A204.1 (cell line): ENCODE data around the gene ITGB1.
A peak's percentile ranks its signal among the peaks of the same experiment; 100 is the strongest.
"Not testable (repeated sequence)": the region's sequence is repeated elsewhere in the genome, so short reads cannot be mapped to it uniquely, and the experiment has no call there.

ENCODE experiments used
- FAIRE-seq: peaks from 2 replicates; lab custom pipeline; 2012; peaks lifted over from hg19 to GRCh38; lab: Jason Lieb, UNC

The ITGB1 gene

DNA sequence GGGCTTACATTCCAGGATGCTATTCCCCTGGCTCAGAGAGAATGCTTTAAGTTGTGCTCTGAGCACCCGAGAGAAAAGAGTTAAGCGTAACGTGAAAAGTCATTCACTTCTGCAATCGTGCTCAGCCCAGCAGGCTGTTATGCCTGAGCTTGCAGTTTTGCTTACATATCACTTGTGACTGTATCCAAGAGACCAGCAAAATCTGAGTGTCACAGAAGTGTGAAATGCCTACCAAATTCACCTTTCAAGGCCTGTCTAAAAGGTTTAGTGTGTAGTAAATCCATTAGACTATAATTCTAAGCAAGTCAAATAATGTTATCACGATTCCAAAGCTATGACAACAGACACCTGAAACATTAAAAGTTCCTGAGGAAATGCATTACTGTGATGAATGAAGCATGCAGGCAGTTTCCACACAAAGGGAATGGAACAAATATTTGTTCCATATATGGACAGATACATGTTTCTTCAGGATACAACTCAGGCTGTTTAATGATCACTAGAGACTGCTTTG is 20.1 kb downstream of the ITGB1 start:
- FAIRE-seq, result no peak

DNA sequence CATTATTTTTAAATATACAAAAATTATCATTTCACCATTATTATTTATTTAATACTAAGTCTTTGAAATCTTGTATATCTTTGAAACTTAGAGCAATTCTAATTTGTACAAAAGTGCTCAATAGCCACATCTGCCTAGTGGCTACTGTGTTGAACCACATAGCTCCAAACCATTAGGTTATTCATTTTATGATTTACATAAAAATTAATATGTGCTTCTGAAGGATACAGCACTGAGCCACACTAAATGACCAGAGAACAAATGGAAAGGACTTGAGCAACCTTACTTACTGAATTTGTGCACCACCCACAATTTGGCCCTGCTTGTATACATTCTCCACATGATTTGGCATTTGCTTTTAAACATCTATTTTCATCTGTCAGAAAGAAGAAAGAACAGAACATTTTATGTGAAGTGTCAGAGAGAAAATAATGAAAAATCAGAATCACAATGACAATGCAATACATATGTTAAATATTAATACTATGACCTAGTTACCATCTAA is 25.8 kb downstream of the ITGB1 start:
- FAIRE-seq, result peak; percentile 70

DNA sequence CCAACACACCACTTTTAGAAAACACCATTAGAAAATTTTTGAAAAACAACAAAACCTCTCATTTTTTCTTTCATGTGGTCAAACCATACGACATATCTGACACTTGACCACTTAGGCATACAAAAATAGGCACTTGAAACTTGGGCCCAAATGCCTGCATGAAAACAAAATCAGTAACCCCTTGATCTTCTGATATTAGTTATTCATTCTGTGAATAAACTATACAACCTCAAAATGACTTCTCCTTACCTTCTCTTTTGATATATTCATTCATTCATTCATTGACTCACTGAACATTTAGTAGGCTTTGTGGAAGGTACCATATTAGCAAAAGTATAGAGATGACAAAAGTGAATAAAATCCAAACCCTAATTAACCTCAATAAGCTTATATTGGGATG is 26.4 kb downstream of the ITGB1 start:
- no peak for FAIRE-seq

DNA sequence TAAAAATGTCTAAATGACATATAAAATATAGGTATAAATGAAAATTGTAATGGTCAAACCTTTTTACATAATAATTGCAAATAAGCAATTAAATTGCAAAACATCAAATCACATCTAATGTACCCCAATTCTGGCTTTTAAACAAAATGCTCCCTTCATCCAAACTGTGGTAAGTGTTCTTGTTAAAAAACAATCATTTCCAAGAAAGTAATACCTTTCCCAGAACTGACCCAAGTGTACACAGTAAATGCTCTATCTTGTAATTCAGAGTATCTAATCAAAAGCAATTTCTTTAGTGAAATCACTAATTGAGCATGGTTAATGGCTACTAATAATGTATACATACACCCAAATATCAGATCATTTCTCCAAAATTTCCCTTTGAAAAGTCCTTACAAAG is 28.0 kb downstream of the ITGB1 start:
- no peak for FAIRE-seq

DNA sequence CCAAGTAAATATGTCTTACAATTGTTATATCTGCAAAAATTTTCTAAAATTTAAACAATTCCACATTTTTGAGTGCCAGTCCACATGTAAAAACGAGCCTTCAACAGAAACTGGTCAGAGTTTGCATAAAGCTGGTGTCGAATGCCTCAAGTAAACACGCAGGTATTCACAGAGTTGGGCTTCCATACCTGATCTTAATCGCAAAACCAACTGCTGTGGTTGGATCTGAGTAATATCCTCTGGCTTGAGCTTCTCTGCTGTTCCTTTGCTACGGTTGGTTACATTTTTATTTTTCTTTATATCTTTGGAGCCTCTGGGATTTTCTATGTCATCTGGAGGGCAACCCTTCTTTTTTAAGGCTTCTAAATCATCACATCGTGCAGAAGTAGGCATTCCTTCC is 28.4 kb downstream of the ITGB1 start:
- no peak for FAIRE-seq

DNA sequence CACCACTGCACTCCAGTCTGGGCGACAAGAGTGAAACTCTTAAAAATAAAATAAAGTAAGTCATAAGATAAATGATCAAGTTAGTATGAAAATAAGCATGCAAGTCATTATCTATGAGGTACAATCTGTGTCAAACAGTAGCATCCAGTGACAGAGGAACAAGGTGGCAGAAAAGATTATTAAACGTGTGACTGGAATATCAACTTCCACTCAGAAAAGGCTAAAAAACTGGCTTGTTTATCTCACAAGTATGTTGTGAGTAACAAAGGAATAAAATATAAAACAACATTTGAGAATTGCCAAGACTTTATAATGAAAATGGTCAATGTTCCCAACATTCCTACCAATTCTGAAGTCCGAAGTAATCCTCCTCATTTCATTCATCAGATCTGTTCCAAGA is 30.3 kb downstream of the ITGB1 start:
- no peak for FAIRE-seq

DNA sequence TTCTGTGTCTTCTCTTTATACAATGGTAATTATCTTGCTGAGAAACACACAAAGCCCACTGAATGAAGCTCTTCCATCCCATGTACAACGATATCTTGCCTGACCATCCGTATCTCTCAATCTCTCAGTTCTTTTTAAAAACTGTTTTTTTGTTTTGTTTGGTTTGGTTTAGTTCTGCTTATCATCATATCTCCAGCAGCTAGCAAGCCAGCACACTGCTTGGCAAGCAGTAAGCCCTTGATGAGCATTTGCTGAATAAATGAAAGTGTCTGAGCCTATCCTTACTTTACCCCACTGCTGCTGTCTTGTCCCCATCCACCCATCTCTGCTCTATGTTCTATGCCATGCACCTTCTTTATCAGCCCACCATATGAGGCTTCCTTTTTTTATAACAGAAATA is 34.2 kb downstream of the ITGB1 start:
- FAIRE-seq, result no peak

DNA sequence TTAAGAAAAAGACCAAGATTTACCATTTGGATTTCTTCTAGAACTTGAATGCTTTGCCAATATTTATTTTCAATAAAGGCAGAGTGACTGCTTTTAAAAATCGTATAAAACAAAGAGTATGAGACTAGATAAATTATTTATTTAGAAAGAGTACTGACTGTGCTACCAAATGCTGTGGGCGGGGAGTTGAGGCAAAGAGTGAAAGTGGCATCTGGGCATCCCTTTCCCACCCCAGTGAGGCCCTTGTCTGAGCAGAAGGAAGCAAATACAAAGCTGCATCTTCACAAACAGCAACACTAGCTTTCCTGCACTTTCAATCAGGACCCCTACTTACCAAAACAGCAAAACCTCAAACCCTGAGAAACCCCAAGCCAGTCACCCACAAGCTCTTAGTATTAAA is 34.9 kb downstream of the ITGB1 start:
- FAIRE-seq, result no peak

DNA sequence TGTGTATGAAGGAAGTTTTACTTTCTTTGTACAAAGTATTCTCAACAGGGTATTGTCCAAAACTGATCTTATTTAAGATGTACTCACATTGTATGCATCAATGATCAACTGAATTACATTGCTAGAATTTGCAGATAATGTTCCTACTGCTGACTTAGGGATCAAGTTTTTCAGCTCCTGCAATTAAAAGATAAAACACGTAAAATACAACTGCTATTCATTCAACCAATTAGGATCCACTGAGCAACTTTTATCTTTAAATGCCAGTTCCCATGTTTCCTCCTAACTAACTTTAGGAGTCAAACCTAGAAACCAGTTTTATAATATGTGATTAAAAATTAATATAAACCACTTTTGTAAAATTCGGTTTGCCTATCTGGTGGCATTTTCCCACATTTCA is 35.9 kb downstream of the ITGB1 start:
- FAIRE-seq, result no peak

DNA sequence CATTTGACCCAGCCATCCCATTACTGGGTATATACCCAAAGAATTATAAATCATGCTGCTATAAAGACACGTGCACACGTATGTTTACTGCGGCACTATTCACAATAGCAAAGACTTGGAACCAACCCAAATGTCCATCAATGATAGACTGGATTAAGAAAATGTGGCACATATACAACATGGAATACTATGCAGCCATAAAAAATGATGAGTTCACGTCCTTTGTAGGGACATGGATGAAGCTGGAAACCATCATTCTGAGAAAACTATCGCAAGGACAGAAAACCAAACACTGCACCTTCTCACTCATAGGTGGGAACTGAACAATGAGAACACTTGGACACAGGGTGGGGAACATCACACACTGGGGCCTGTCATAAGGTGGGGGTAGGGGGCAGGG is 40.2 kb downstream of the ITGB1 start:
- FAIRE-seq, result not testable (repeated sequence)

DNA sequence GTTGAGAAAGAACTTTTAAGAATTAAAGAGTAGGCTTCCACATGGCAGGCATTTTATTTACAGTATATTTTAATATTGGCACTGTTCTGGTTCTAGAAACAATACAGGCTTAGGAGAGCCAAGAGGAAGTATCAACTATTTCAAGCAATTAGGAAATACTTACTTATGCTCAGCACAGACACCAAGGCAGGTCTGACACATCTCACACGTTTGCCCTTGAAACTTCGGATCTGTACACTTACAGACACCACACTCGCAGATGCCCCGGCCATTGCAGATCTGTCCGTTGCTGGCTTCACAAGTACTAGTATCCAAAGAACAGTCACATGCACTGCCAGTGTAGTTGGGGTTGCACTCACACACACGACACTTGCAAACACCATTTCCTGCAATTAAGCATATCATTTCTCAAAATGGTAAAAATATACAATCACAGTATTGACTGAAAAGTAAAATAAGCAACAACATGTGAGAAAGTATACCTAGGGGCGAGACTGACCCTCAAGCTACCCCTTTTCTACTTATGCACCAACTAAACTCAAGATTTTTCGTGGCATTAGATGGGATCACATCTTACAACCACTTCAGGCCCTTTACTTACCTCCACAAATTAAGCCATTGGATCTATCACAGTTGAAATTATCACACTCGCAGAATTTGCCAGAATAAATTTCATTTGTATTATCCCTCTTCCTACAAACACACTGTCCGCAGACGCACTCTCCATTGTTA is 46.6 kb downstream of the ITGB1 start:
- no peak for FAIRE-seq

DNA sequence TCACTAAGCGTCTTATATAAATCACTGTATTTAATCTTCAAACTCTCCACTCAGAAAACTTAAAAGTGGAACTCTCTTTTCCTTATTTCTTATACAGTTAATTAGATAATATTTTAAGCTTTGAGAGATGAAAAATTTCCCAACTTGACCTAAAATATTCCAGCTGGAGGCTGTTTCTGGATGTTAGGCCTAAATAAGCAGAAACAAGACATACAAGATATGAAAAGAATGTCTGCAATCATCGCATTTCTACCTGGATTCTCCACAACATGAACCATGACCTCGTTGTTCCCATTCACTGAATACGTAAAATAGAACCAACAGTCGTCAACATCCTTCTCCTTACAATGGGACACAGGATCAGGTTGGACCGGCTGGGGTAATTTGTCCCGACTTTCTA is 48.1 kb downstream of the ITGB1 start:
- not testable (repeated sequence) for FAIRE-seq

DNA sequence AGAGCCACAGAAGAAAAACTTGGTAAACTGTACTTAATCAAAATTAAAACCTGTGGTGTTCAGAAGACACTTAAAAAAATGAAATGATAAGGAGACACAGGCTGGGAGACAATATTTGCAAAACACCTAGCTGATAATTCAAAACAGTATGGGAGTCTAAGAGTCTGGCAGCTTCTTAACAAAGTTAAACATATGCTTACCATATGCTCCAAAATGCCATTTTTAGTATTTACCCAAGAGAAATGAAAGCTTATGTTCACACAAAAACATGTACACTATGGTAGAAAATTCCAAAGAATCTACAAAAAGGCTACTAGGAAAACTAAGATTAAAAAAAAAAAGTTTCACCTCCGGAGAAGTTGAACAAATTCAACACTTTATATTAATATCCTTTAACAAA is 48.6 kb downstream of the ITGB1 start:
- FAIRE-seq, result no peak

DNA sequence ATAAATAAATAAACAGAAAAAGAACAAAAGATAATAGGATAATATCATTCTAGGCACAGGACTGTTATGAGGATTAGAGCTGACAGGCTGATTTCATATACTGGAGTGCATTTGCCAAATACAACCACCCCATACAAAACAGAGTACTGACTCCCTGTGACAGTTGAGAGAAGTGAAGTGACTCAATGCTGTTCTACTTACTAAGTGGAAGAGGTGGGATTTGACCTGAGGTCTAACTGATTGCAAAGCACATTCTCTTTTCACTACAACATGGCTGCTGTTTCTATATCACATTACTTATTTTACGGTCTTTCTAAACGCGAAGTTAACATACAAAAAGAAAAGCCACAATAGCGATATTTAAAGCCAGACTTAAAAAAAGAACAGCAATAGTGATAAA is 51.4 kb downstream of the ITGB1 start:
- no peak for FAIRE-seq

DNA sequence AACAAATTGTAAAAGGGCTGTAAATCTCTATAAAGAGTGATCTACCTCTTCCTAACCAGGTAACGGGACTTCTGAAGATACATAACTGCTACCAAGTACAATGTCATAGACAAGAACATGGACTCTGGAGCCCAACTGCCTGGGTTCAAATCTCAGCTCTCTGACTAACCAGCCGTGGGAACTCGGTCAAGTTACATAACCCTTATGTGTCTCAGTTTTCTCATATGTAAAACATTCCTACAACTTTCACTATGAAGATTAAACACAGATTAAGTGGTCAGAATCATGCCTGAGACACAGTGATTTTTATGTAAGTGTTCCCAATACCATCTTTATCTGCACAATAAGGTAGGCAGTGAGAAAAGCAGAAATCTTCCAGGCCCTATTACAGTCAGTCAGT is 52.6 kb downstream of the ITGB1 start:
- no peak for FAIRE-seq

DNA sequence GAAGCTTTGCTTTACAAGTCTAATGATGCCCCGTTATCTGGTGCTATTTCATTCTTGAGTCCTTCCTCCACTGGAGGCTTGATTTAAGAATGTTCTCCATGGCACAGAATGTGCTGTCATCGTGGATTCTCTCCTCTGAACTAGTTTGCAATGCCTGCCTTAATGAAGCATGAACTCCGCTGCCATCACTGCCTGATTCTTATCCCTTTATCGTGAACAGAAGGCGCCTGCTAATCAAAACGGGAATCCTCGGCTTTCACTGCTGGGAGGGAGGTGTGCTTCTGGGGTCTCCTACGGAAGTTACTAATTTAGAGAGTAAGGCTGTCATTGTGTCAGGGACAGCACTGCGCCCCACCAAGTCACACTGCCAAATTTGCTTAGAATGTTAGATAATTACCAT is 56.2 kb downstream of the ITGB1 start:
- FAIRE-seq, result no peak

DNA sequence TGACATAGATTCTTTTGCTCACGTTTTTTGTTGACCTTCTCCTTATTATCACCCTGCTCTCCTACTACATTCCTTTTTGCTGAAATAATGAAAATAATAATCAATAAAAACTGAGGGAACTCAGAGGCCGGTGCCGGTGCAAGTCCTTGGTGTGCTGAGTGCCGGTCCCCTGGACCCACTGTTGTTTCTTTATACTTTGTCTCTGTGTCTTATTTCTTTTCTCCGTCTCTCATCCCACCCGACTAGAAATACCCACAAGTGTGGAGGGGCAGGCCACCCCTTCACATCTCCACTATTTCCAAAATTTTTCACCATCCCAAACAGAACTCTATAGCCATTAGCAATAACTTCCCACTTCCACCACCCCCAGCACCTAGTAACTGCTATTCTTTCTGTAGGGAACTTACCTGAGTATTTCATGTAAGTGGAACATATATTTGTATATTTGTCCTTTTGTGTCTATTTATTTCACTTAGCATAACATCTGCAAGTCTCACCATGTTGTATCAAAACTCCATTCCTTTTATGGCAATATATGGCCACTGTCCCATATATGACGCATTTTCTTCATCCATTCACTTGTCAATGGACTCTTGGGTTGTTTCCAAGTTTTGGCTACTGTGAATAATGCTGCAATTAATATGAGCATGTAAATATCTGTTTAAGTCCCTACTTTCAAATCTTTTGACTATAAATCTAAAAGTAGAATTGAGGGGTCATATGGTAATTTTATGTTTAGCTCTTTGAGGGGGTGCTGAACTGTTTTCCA is 62.6 kb downstream of the ITGB1 start:
- FAIRE-seq, result not testable (repeated sequence)

DNA sequence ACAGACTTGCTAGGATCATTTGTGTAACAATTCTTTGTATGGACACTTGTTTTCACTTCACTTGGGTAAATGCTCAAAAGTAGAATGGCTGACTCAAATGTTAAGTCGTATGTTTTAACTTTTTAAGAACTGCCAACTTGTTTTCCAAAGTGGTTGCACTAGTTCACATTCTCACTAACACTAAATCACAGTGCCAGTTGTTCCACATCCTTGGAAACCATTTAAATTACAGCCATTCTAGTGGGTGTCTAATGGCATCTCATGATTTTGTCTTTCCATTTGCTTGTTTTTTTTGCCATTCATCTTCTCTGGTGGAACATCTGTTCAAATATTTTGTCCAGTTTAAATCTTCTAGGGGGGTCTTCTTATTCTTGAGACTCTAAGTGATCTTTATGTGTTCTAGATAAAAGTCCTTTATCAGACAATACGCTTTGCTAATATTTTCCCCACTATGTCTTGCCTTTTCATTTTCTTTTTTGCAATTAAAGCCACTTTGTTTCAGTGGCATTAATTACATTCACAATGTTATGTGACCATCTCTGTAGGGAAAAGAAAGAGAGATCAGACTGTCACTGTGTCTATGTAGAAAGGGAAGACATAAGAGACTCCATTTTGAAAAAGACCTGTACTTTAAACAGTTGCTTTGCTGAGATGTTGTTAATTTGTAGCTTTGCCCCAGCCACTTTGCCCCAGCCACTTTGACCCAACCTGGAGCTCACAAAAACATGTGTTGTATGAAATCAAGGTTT is 63.9 kb downstream of the ITGB1 start:
- FAIRE-seq, result no peak

DNA sequence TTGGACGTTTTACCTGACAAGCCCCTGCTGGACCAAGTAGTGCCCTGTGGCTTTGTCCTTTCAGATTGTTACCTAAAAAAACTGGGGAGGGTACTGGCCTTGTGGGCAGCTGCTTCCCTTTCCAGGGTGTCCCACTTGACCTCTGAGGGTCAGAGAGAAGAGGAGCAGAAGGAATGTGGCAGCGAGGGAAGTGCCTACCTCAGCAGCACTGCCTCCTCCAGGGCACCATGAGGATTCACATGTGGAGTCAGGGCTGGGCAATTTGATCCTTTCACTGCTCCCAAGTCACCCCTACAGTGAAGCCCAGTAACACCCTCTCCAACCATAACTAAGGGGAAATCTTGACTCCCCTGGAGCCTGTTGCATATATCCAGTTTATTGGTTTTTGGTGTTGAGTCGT is 64.6 kb downstream of the ITGB1 start:
- FAIRE-seq, result no peak

DNA sequence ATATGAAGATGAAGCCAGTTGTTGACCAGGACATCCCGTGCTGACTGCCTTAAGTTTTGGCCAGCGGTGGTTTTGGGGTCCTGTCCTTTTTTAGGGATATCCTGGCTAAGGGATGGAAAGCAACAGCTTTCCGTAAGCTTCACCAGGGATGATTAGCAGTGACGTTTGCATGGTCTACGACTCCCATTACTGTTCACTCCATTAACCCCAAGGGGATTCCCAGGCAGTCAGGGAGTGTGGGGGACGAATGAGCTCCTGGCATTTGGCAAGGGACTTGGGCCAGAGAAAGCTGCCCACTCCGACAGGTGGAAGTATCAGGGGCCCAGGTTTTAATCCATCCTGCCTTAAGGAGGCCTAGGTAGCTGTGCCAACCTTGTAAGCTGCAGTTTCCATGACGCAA is 66.8 kb downstream of the ITGB1 start:
- FAIRE-seq, result no peak

DNA sequence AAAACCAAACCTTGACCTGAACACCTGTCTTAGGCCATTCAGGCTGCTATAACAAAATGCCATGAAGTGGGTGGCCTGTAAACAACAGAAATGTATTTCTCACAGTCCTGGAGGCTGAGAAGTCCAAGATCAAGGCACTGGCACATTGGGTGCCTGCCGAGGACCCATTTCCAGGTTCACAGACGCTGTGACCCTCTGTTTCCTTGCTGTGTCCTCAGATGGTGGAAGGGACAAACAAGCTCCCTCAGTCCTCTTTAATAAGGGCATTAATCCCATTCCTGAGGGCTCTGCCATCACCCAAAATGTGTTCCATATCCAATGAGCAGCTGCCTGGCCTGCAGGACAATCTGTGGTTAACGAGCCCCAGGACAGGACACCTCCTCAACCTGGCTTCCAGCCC is 67.6 kb downstream of the ITGB1 start:
- no peak for FAIRE-seq

DNA sequence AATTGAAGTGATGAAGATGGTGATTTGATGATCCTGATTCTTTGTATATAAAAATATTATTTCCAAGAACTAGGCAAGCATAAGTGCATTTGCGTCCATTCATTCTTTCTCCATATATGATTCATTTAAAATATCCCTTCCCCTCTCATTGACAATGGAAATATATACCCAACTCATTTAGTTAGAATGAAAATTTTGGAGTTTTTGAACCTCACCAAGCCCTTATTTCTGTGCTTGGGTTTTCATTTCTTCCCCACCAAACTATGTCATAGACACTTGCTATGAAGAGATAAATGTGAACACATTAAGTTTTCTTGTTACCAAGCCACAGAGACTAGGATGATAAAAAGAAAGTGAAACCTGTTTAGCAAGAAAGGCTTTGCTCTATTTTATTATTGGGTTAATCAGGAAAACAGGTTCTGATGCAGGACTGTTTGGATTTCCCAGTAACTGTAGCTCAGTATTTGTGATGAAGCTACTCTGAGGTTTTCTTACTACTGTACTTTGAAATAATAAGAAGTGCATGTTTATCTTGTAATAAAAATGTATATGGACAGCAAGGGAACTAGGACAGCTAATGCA is 68.3 kb downstream of the ITGB1 start:
- FAIRE-seq, result no peak
